Erythroblast (primary cell): ENCODE data around the gene PRIMA1.

Experiments used
- GATA1 ChIP-seq: IDR thresholded peaks from 2 replicates; pipeline ENCODE4 v1.6.1; 2011; ENCODE audit warnings: low read depth, mild to moderate bottlenecking, control low read depth, low read length, moderate library complexity
- POLR2A ChIP-seq: IDR thresholded peaks from 2 replicates; pipeline ENCODE4 v1.6.1; 2011; ENCODE audit warnings: mild to moderate bottlenecking, low read length

DNA sequence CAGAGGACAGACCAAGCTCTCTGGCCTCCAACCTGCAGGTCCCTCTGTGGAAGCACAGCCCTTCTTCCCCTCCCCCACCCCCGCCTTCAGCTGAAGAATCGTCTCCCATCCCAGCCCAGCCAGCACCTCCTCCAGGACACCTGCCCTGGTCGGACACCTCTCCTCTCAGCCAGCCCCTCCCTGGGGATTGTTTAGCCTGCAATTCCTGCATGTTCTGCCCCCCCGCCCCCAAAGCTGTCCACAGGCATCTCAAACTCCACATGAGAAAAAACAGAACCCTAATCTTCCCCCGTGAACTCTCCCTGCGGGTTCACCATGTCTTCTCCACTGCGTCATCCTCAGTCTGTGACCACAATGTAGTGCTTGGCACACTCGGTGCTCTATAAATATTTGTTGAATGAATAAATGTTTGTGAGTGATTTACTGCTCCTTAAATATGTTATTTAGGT, 24.1 kb downstream of the PRIMA1 start:
- no peak for TF ChIP-seq POLR2A
- TF ChIP-seq GATA1: no peak
